Lower leg skin (tissue), 4 donors: ENCODE data around the gene PSMF1. TPM values are rescaled to one million over a fixed set of nuclear protein-coding genes. Genes with fewer than 3 reads are reported as not detected.
A peak's percentile ranks its signal among the peaks of the same experiment; 100 is the strongest.

Experiments used
- DNase-seq, 2 donors: peaks; one replicate each; pipeline ENCODE4 v3.0.0-alpha.2; 2019; ENCODE audit warnings: low spot score in 2 of 2
- H3K4me3 ChIP-seq: fragments of 200-600 bp; sonication (generic); 2 replicates; pipeline ENCODE4 v1.5.1; 2017; ENCODE audit warnings: mild to moderate bottlenecking, low read depth; ENCODE audit not compliant: poor library complexity, severe bottlenecking
- CTCF ChIP-seq, 3 donors: fragments of 450-650 bp; IDR thresholded peaks; one replicate each; pipeline ENCODE4 v1.5.1; 2016; ENCODE audit warnings: antibody characterized with exemption in 3 of 3, mild to moderate bottlenecking in 3 of 3, moderate library complexity in 2 of 3
- POLR2A ChIP-seq, 2 donors: fragments of 450-650 bp; IDR thresholded peaks; one replicate each; pipeline ENCODE4 v1.6.1; 2016 to 2017; ENCODE audit warnings: antibody characterized with exemption in 2 of 2, mild to moderate bottlenecking in 1 of 2, moderate library complexity in 1 of 2
- WGBS, 2 donors: methylation state at CpG; one replicate each; pipeline ENCODE4 v1.1.5; 2018; 5-methylcytosine and 5-hydroxymethylcytosine counted together
- intact Hi-C: fragments of 100-400 bp; cut with DNase I; formaldehyde crosslinking; loops from one replicate; pipeline ENCODE4 v1.15.0; 2023; ENCODE audit warnings: low total_unique reads
- total RNA-seq, 4 donors: library from RNA; depleted of rRNA; stranded (reverse); fragments of >200 nt; gene quantifications; one replicate each; pipeline ENCODE4 v1.1.0, GENCODE V29; 2016

The PSMF1 gene
- total RNA-seq, result 100 to 1,000 TPM in 1 of 4 donors, 10 to 100 TPM in 3; 82.7 to 270 (median 94.7) TPM

- H3K4me3 ChIP-seq, result peak within 1 kb of the TSS; percentile 100
- TF ChIP-seq POLR2A (IDR thresholded peaks at IDR 0.05) (no peak), CTCF (IDR thresholded peaks at IDR 0.05) (no peak)
- peak; percentile 93 to 99 for DNase-seq
- WGBS, 2 donors, result 1% methylated on average over 36 to 55 of the region's 62 CpGs
- intact Hi-C loops, result no loop called here
Measured at GRCh38 chr20:1118336-1119127, at the start of gene PSMF1. PSMF1 (plus strand) TSS chr20:1118602; CDS start chr20:1118774, 172 bp downstream.

GRCh38 chr20:1072258-1072657, 46.1 kb upstream of the PSMF1 start:
- intact Hi-C loops, result no loop called here
- H3K4me3 ChIP-seq, result no peak overlapping the region
- no peak for TF ChIP-seq CTCF (IDR thresholded peaks at IDR 0.05)
- 92 to 93% methylated on average over 2 of the region's 2 CpGs for WGBS, 2 donors
- DNase-seq, result no peak

- TF ChIP-seq CTCF (IDR thresholded peaks at IDR 0.05) (no peak), POLR2A (IDR thresholded peaks at IDR 0.05) (no peak)
- 85 to 90% methylated on average over 3 of the region's 3 CpGs for WGBS, 2 donors
- DNase-seq, result no peak
- intact Hi-C loops, result no loop called here
- H3K4me3 ChIP-seq, result no peak overlapping the region
Measured at GRCh38 chr20:1075616-1076015, 42.8 kb upstream of the PSMF1 start.

GRCh38 chr20:1081891-1082290, 36.5 kb upstream of the PSMF1 start:
- no peak for DNase-seq
- WGBS, 2 donors, result 91% methylated on average over 4 of the region's 4 CpGs
- intact Hi-C loops, result no loop called here
- TF ChIP-seq POLR2A (IDR thresholded peaks at IDR 0.05) (no peak), CTCF (IDR thresholded peaks at IDR 0.05) (no peak)
- no peak overlapping the region for H3K4me3 ChIP-seq

- TF ChIP-seq POLR2A (IDR thresholded peaks at IDR 0.05) (no peak), CTCF (IDR thresholded peaks at IDR 0.05) (no peak)
- no peak for DNase-seq
- intact Hi-C loops, result no loop called here
- H3K4me3 ChIP-seq, result no peak overlapping the region
- 71 to 75% methylated on average over 5 of the region's 5 CpGs for WGBS, 2 donors
Measured at GRCh38 chr20:1083431-1084080, 34.8 kb upstream of the PSMF1 start.
